ENCODE results near the gene ACTL7A.

ACTL7A gene

DNA sequence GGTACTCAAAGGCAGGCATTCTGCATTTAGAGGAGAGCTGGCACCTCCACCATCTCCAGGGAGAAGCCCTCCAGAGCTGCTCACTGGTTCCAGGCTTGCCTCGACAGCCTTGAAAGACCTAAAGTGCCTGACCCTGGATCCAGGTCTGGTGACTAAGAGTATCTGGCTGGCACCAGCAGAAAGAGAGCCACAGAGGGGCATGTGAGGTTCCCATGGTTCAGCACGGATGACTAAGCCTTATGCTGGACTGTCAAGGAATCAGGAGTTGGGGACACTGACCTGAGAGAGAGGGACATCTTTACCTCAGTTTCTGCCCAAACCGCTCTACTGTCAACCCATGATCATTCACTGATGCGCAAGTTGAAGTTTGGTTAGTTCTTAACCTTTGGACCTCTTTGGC is 3.0 kb downstream of the ACTL7A start:
- Histone ChIP-seq H3K79me2 (ENCODE audit: insufficient read depth, low read length) (no peaks in the 10 kb centered on the region), H4K20me1 (ENCODE audit: insufficient read depth, low read length, poor library complexity, severe bottlenecking) (no peaks in the 10 kb centered on the region), H3K4me1 (ENCODE audit: insufficient read depth, low read length, poor library complexity, severe bottlenecking) (no peaks in the 10 kb centered on the region), H3K36me3 (ENCODE audit: insufficient read depth, low read length) (0 out of 2 replicates have a peak, but pooled peaks cover 4% of the 10 kb centered on the region), H3K9me3 (ENCODE audit: insufficient read depth, low read depth, low read length) (no peaks in the 10 kb centered on the region), H3K9ac (ENCODE audit: low read depth, low read length, poor library complexity, severe bottlenecking) (no peak overlapping the region), H3F3A (ENCODE audit: low read depth) (no peaks in the 10 kb centered on the region), H3K4me2 (ENCODE audit: low read depth, low read length, poor library complexity, severe bottlenecking) (no peak overlapping the region), H3K4me3 (ENCODE audit: low read length, poor library complexity, severe bottlenecking) (no peak overlapping the region), H3K27me3 (ENCODE audit: insufficient read depth, low read length, poor library complexity, severe bottlenecking) (no peaks in the 10 kb centered on the region), H2AFZ (ENCODE audit: low read length) (no peak overlapping the region), H3K9me2 (replicated peaks; ENCODE audit: low read depth, low read length) (no peaks in the 10 kb centered on the region)
- TF ChIP-seq, protein P1, sequence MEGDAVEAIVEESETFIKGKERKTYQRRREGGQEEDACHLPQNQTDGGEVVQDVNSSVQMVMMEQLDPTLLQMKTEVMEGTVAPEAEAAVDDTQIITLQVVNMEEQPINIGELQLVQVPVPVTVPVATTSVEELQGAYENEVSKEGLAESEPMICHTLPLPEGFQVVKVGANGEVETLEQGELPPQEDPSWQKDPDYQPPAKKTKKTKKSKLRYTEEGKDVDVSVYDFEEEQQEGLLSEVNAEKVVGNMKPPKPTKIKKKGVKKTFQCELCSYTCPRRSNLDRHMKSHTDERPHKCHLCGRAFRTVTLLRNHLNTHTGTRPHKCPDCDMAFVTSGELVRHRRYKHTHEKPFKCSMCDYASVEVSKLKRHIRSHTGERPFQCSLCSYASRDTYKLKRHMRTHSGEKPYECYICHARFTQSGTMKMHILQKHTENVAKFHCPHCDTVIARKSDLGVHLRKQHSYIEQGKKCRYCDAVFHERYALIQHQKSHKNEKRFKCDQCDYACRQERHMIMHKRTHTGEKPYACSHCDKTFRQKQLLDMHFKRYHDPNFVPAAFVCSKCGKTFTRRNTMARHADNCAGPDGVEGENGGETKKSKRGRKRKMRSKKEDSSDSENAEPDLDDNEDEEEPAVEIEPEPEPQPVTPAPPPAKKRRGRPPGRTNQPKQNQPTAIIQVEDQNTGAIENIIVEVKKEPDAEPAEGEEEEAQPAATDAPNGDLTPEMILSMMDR (conservative IDR thresholded peaks at IDR 0.05; ENCODE audit: low read length), result no peak
- TF ChIP-seq EZH2phosphoT487 (IDR thresholded peaks at IDR 0.05; ENCODE audit: borderline replicate concordance), result no peak

- H3K9ac ChIP-seq (ENCODE audit: low read depth, low read length, poor library complexity, severe bottlenecking), result no peak overlapping the region
- no peaks in the 10 kb centered on the region for H3K4me1 ChIP-seq (ENCODE audit: insufficient read depth, low read length, poor library complexity, severe bottlenecking)
- H3K9me3 ChIP-seq (ENCODE audit: insufficient read depth, low read depth, low read length), result no peaks in the 10 kb centered on the region
- no peak for TF ChIP-seq EZH2phosphoT487 (IDR thresholded peaks at IDR 0.05; ENCODE audit: borderline replicate concordance)
- TF ChIP-seq, protein P1 (conservative IDR thresholded peaks at IDR 0.05; ENCODE audit: low read length), result no peak
- no peak overlapping the region for H3K4me3 ChIP-seq (ENCODE audit: low read length, poor library complexity, severe bottlenecking)
- H3K79me2 ChIP-seq (ENCODE audit: insufficient read depth, low read length), result no peaks in the 10 kb centered on the region
- no peaks in the 10 kb centered on the region for H3K27me3 ChIP-seq (ENCODE audit: insufficient read depth, low read length, poor library complexity, severe bottlenecking)
- peaks cover 8% of the 10 kb centered on the region; the same call in 1 of the 2 replicates for H3K36me3 ChIP-seq (ENCODE audit: insufficient read depth, low read length)
- no peaks in the 10 kb centered on the region for H3F3A ChIP-seq (ENCODE audit: low read depth)
- no peaks in the 10 kb centered on the region for H4K20me1 ChIP-seq (ENCODE audit: insufficient read depth, low read length, poor library complexity, severe bottlenecking)
- no peak overlapping the region for H3K4me2 ChIP-seq (ENCODE audit: low read depth, low read length, poor library complexity, severe bottlenecking)
- H3K9me2 ChIP-seq (replicated peaks; ENCODE audit: low read depth, low read length), result no peaks in the 10 kb centered on the region
- H2AFZ ChIP-seq (ENCODE audit: low read length), result no peak overlapping the region
These were observed 3.9 kb downstream of the ACTL7A start for GRCh38 chr9:108866001-108866420.

- no peaks in the 10 kb centered on the region for H3K9me3 ChIP-seq (ENCODE audit: insufficient read depth, low read depth, low read length)
- H3K9ac ChIP-seq (ENCODE audit: low read depth, low read length, poor library complexity, severe bottlenecking), result no peak overlapping the region
- TF ChIP-seq, protein P1 (conservative IDR thresholded peaks at IDR 0.05; ENCODE audit: low read length), result no peak
- TF ChIP-seq EZH2phosphoT487 (IDR thresholded peaks at IDR 0.05; ENCODE audit: borderline replicate concordance), result no peak
- no peaks in the 10 kb centered on the region for H3K79me2 ChIP-seq (ENCODE audit: insufficient read depth, low read length)
- no peaks in the 10 kb centered on the region for H3K27me3 ChIP-seq (ENCODE audit: insufficient read depth, low read length, poor library complexity, severe bottlenecking)
- H4K20me1 ChIP-seq (ENCODE audit: insufficient read depth, low read length, poor library complexity, severe bottlenecking), result no peaks in the 10 kb centered on the region
- no peaks in the 10 kb centered on the region for H3K9me2 ChIP-seq (replicated peaks; ENCODE audit: low read depth, low read length)
- H3K36me3 ChIP-seq (ENCODE audit: insufficient read depth, low read length), result peaks cover 19% of the 10 kb centered on the region; the same call in 1 of the 2 replicates
- H2AFZ ChIP-seq (ENCODE audit: low read length), result no peak overlapping the region
- no peak overlapping the region for H3K4me2 ChIP-seq (ENCODE audit: low read depth, low read length, poor library complexity, severe bottlenecking)
- H3K4me1 ChIP-seq (ENCODE audit: insufficient read depth, low read length, poor library complexity, severe bottlenecking), result no peaks in the 10 kb centered on the region
- H3F3A ChIP-seq (ENCODE audit: low read depth), result no peaks in the 10 kb centered on the region
- H3K4me3 ChIP-seq (ENCODE audit: low read length, poor library complexity, severe bottlenecking), result no peak overlapping the region
These were observed 5.0 kb downstream of the ACTL7A start for GRCh38 chr9:108867116-108867515.
